ENCODE measurements around the gene SLC8A2. TPM values are rescaled to one million over a fixed set of nuclear protein-coding genes. Genes with fewer than 3 reads are reported as not detected.

The SLC8A2 gene
- total and polyA plus RNA-seq, 2 of the 4 experiments (the other 2 are of a cell fraction): 0.05 TPM; not detected in 1

- no TSS peak for BruUV-seq (replicated peaks)
- Histone ChIP-seq H3K36me3 (ENCODE audit: control insufficient read depth, insufficient read depth, low read length) (peaks cover 25% of the 10 kb centered on the region), H2AFZ (replicated peaks; ENCODE audit: low read length, poor library complexity) (no peak overlapping the region), H3K27me3 (ENCODE audit: control insufficient read depth, insufficient read depth, low read length) (peaks cover 1% of the 10 kb centered on the region; the same call in 1 of the 2 replicates), H2AK5ac (ENCODE audit: low read depth, low read length) (no peak overlapping the region), H2BK20ac (ENCODE audit: low read depth, low read length) (no peak overlapping the region), H2AK9ac (replicated peaks; ENCODE audit: low read depth, low read length, poor library complexity) (no peak overlapping the region), H3K4ac (ENCODE audit: low read depth, low read length) (no peak overlapping the region), H3K18ac (ENCODE audit: low read depth, low read length) (no peak overlapping the region), H4K20me1 (ENCODE audit: insufficient read depth, low read length) (peaks cover 29% of the 10 kb centered on the region), H3K9me1 (ENCODE audit: insufficient read depth, low read length) (peaks cover 18% of the 10 kb centered on the region), H3K4me1 (ENCODE audit: control insufficient read depth, insufficient read depth, low read length) (peaks cover 9% of the 10 kb centered on the region), H2BK15ac (ENCODE audit: low read depth, low read length) (no peak overlapping the region), H3K9ac (ENCODE audit: low read depth, low read length) (no peak overlapping the region), H3K79me1 (ENCODE audit: low read depth in 1 of 2, low read length in 2 of 2) (peaks cover 8 to 28% of the 10 kb centered on the region in 2 experiments; a peak in 3 of 4 replicates), H3K23ac (ENCODE audit: low read depth, low read length) (no peak overlapping the region), H4K5ac (ENCODE audit: low read depth, low read length) (no peak overlapping the region), H4K8ac (ENCODE audit: low read depth in 2 of 2, low read length in 2 of 2) (no peak overlapping the region), H3K27ac (ENCODE audit: insufficient read depth, low read length) (no peak overlapping the region), H3K56ac (ENCODE audit: extremely low read depth, insufficient read depth, low read length) (no peak overlapping the region), H3K14ac (replicated peaks; ENCODE audit: low read depth, low read length) (no peak overlapping the region), H4K91ac (ENCODE audit: insufficient read depth, low read depth, low read length) (no peak overlapping the region), H3K4me2 (ENCODE audit: low read depth, low read length) (no peak overlapping the region), H2BK120ac (ENCODE audit: low read depth, low read length) (no peak overlapping the region), H3K9me3 (ENCODE audit: control insufficient read depth, insufficient read depth, low read length) (no peaks in the 10 kb centered on the region), H2BK5ac (ENCODE audit: low read depth, low read length, poor library complexity, severe bottlenecking) (no peak overlapping the region), H3K4me3 (ENCODE audit: insufficient read depth, low read depth, low read length) (no peak overlapping the region)
- dilution Hi-C loops (cut with HindIII; ENCODE audit: low sequenced_read_pairs, unreplicated experiment) (no loop called here), in situ Hi-C loops (cut with MboI; ENCODE audit: low sequenced_read_pairs) (no loop called here), intact Hi-C loops (cut with micrococcal nuclease) (no loop called here)
- CTCF ChIA-PET: no interaction called here
- ATAC-seq (ENCODE audit: low read depth): no peak
- 94% methylated on average over 10 of the region's 21 CpGs; no CpG with 5 or more reads in 1 of the 2 experiments for WGBS, 2 experiments (ENCODE audit: extremely low coverage in 2 of 2, insufficient read length in 1 of 2)
- DNase-seq: no peak
- TF ChIP-seq BHLHE40 (IDR thresholded peaks at IDR 0.05; ENCODE audit: low read depth, low read length): no peak
- no peak for TF ChIP-seq MXI1 (IDR thresholded peaks at IDR 0.05; ENCODE audit: borderline replicate concordance, low read depth, low read length)
- TF ChIP-seq FOS (IDR thresholded peaks at IDR 0.05; ENCODE audit: low read depth, low read length): no peak
- TF ChIP-seq ELK1 (IDR thresholded peaks at IDR 0.05; ENCODE audit: borderline replicate concordance, low read depth, low read length): no peak
- no peak for TF ChIP-seq SMC3 (IDR thresholded peaks at IDR 0.05; ENCODE audit: low read depth, low read length)
- no peak for TF ChIP-seq CEBPB (IDR thresholded peaks at IDR 0.05; ENCODE audit: low read depth, low read length)
- no peak for TF ChIP-seq RFX5 (IDR thresholded peaks at IDR 0.05; ENCODE audit: low read depth, low read length)
- TF ChIP-seq CTCF (conservative IDR thresholded peaks at IDR 0.05; ENCODE audit: low read depth, low read length): no peak
- TF ChIP-seq CHD1 (IDR thresholded peaks at IDR 0.05; ENCODE audit: low read depth, low read length): no peak
- TF ChIP-seq MAFK (IDR thresholded peaks at IDR 0.05; ENCODE audit: low read depth, low read length): no peak
- TF ChIP-seq USF2 (IDR thresholded peaks at IDR 0.05; ENCODE audit: low read depth, low read length): no peak
- POLR2A ChIA-PET (ENCODE audit: unreplicated experiment): no interaction called here
Measured at GRCh38 chr19:47414469-47414868, 57.2 kb downstream of the SLC8A2 start.

Measured in IMR-90 (cell line).